ENCODE measurements around the gene GFRA4. TPM values are rescaled to one million over a fixed set of nuclear protein-coding genes. Genes with fewer than 3 reads are reported as not detected.

GFRA4 gene
- total and polyA plus RNA-seq, 9 donors = 0.22 TPM; not detected in 8

GRCh38 chr20:3635346-3635745 lies 27.9 kb downstream of the GFRA4 start:
- intact Hi-C loops (cut with DNase I) = no loop called here
- Histone ChIP-seq H3K9me3 (no peaks in the 10 kb centered on the region), H3K27me3 (no peaks in the 10 kb centered on the region), H3K27ac (no peak overlapping the region), H3K36me3 (no peaks in the 10 kb centered on the region), H3K4me3 (no peak overlapping the region), H3K4me1 (ENCODE audit: insufficient read depth) (peaks cover 3% of the 10 kb centered on the region)
- DNase-seq = no peak
- WGBS, 3 donors = 95 to 98% (median 96%) methylated on average over 1 of the region's 1 CpG
- TF ChIP-seq POLR2A (IDR thresholded peaks at IDR 0.05) (no peak), EP300 (IDR thresholded peaks at IDR 0.05) (no peak)
- TF ChIP-seq, protein P1, sequence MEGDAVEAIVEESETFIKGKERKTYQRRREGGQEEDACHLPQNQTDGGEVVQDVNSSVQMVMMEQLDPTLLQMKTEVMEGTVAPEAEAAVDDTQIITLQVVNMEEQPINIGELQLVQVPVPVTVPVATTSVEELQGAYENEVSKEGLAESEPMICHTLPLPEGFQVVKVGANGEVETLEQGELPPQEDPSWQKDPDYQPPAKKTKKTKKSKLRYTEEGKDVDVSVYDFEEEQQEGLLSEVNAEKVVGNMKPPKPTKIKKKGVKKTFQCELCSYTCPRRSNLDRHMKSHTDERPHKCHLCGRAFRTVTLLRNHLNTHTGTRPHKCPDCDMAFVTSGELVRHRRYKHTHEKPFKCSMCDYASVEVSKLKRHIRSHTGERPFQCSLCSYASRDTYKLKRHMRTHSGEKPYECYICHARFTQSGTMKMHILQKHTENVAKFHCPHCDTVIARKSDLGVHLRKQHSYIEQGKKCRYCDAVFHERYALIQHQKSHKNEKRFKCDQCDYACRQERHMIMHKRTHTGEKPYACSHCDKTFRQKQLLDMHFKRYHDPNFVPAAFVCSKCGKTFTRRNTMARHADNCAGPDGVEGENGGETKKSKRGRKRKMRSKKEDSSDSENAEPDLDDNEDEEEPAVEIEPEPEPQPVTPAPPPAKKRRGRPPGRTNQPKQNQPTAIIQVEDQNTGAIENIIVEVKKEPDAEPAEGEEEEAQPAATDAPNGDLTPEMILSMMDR (IDR thresholded peaks at IDR 0.05) = no peak

- no peak overlapping the region for H3K4me3 ChIP-seq
- WGBS, 3 donors = 17 to 42% (median 26%) methylated on average over 6 of the region's 6 CpGs
- intact Hi-C loops (cut with DNase I) = no loop called here
- no peaks in the 10 kb centered on the region for H3K9me3 ChIP-seq
- H3K4me1 ChIP-seq (ENCODE audit: insufficient read depth) = peaks cover 3% of the 10 kb centered on the region
- no peaks in the 10 kb centered on the region for H3K36me3 ChIP-seq
- H3K27ac ChIP-seq = no peak overlapping the region
- no peak for DNase-seq
- TF ChIP-seq, protein P1 (IDR thresholded peaks at IDR 0.05) = no peak
- no peak for TF ChIP-seq POLR2A (IDR thresholded peaks at IDR 0.05)
- no peak for TF ChIP-seq EP300 (IDR thresholded peaks at IDR 0.05)
- no peaks in the 10 kb centered on the region for H3K27me3 ChIP-seq
These were observed 29.2 kb downstream of the GFRA4 start for GRCh38 chr20:3633913-3634478.

- Histone ChIP-seq H3K4me3 (no peak overlapping the region), H3K27me3 (no peaks in the 10 kb centered on the region), H3K9me3 (no peaks in the 10 kb centered on the region), H3K27ac (no peak overlapping the region), H3K36me3 (no peaks in the 10 kb centered on the region), H3K4me1 (ENCODE audit: insufficient read depth) (peaks cover 3% of the 10 kb centered on the region)
- intact Hi-C loops (cut with DNase I) = no loop called here
- no peak for DNase-seq
- TF ChIP-seq, protein P1 (IDR thresholded peaks at IDR 0.05) = no peak
- TF ChIP-seq POLR2A (IDR thresholded peaks at IDR 0.05) = no peak
- no peak for TF ChIP-seq EP300 (IDR thresholded peaks at IDR 0.05)
- 86 to 88% (median 87%) methylated on average over 7 of the region's 7 CpGs for WGBS, 3 donors
These were observed 30.7 kb downstream of the GFRA4 start for GRCh38 chr20:3632311-3633004.

GRCh38 chr20:3631534-3631933 lies 31.7 kb downstream of the GFRA4 start:
- TF ChIP-seq POLR2A (IDR thresholded peaks at IDR 0.05) = no peak
- TF ChIP-seq, protein P1 (IDR thresholded peaks at IDR 0.05) = no peak
- TF ChIP-seq EP300 (IDR thresholded peaks at IDR 0.05) = no peak
- no peak overlapping the region for H3K4me3 ChIP-seq
- peaks cover 3% of the 10 kb centered on the region for H3K4me1 ChIP-seq (ENCODE audit: insufficient read depth)
- intact Hi-C loops (cut with DNase I) = no loop called here
- no peaks in the 10 kb centered on the region for H3K36me3 ChIP-seq
- no peaks in the 10 kb centered on the region for H3K9me3 ChIP-seq
- H3K27ac ChIP-seq = no peak overlapping the region
- H3K27me3 ChIP-seq = no peaks in the 10 kb centered on the region
- WGBS, 3 donors = 44 to 76% (median 55%) methylated on average over 5 of the region's 5 CpGs
- no peak for DNase-seq

Measured in ovary (tissue), 9 donors.